ENCODE data around the gene VPS33B.

DNA sequence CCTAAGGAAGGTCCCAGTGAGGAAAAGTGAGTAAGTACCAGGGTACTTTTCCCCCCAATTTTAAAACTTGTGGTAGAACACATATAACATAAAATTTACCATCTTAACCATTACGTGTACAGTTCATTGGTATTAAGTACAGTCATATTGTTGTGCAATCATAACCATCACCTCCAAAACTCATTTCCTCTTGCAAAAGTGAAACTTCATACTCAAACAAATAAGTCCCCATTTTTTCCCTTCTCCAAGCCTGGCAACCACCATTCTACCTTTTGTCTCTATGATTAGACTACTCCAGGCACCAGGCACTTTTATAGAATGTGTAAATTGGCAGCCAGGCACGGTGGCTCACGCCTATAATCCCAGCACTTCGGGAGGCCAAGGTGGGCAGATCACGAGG lies 40.3 kb downstream of the VPS33B start:
- TF ChIP-seq, protein P1, sequence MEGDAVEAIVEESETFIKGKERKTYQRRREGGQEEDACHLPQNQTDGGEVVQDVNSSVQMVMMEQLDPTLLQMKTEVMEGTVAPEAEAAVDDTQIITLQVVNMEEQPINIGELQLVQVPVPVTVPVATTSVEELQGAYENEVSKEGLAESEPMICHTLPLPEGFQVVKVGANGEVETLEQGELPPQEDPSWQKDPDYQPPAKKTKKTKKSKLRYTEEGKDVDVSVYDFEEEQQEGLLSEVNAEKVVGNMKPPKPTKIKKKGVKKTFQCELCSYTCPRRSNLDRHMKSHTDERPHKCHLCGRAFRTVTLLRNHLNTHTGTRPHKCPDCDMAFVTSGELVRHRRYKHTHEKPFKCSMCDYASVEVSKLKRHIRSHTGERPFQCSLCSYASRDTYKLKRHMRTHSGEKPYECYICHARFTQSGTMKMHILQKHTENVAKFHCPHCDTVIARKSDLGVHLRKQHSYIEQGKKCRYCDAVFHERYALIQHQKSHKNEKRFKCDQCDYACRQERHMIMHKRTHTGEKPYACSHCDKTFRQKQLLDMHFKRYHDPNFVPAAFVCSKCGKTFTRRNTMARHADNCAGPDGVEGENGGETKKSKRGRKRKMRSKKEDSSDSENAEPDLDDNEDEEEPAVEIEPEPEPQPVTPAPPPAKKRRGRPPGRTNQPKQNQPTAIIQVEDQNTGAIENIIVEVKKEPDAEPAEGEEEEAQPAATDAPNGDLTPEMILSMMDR (IDR thresholded peaks at IDR 0.05; ENCODE audit: insufficient read depth, low read depth, low read length) = no peak
- no peak for TF ChIP-seq EZH2 (IDR thresholded peaks at IDR 0.05; ENCODE audit: insufficient read depth, low read length)
